HT-29 (cell line): ENCODE measurements around the gene GTF2A1. TPM values are rescaled to one million over a fixed set of nuclear protein-coding genes. Genes with fewer than 3 reads are reported as not detected.

Experiments
- DNase-seq: peaks from one replicate; pipeline ENCODE4 v3.0.0-alpha.2; 2015; ENCODE audit warnings: low spot score
- total RNA-seq: library from RNA; depleted of rRNA; stranded (reverse); fragments of >200 nt; shearing (Covaris generic); gene quantifications from 2 replicates; pipeline ENCODE4 v1.2.3, GENCODE V29; 2014

GTF2A1 gene
- total RNA-seq, 1 experiment from 2014 or later, result 15.4 TPM

DNA sequence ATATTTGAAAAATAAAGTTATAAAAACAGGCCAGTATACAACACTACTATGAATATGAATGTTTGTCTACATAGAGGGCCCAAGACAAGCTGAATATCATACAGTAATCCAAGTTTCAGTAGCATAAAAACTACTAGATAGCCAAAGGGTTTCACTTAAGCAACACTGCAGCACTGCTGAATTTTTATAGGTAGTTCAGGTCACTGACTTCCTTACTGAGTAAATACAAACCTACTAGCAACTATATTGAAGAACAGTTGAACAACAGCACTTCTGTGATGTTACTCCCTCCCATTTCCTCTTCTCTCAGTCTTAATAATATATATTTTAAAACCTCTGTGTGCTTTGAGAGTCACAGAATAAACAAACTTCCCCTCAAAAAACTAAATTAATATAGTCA is 42.7 kb downstream of the GTF2A1 start:
- no peak for DNase-seq

GRCh38 chr14:81177225-81177624 is 43.5 kb downstream of the GTF2A1 start:
- no peak for DNase-seq

DNA sequence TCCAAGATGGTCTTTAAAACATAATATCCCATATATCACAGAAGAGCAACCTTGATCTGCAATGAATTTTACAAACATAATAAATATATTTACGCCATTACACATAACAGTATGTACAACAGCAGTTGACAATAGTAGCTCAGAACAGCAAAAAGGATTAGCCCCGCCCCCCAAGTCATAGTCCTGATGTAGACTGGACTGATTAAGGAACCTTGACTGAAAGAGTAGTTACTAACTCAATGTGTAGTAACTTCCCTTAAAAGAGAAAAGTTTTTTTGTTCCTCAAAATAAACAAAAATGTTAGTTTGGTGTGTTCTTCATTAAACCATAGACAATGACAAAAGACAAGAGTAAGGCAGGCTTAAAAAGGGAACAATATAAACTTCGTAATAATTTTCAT is 44.5 kb downstream of the GTF2A1 start:
- DNase-seq, result no peak

DNA sequence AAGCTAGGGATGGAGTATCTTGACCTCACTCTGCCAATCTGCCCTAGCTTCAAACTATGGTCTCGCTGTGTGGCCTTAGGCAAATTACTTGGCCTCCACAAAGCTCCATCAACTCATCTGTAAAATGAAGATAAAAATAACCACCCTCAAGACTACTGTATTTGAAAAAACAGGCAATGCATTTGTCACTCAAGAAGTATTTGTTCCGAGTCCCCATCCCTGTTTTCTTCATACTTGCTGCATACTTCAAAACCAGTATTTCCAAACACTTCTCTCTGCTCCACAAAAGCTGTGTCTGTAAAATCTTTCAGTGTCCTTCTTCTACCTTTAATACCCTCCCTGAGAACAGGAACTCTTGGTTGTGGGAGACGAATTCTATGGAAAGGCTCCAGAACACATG is 47.9 kb downstream of the GTF2A1 start:
- DNase-seq, result no peak

DNA sequence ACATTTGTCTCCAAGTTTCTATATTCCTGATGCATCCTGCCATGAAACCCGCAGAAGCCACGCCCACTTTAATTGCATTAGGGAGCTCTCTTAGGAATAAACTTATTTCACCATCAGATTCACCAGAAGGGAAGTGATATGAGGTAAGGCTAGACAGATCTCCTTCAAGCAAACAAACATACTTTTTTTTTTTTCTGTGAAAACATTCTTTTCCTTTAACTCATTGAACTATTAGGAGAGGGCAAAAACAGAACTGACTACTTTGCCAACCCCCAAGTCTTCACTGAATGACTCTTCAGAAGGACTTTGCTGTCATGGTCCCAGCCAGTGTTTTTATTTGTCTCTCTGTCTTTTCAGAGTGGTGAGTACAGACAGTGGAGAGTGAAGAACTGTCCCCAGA is 48.4 kb downstream of the GTF2A1 start:
- no peak for DNase-seq

- DNase-seq, result peak; percentile 1
Measured at GRCh38 chr14:81170829-81171195, 49.9 kb downstream of the GTF2A1 start.

GRCh38 chr14:81170104-81170828 is 50.5 kb downstream of the GTF2A1 start:
- peak; percentile 78 for DNase-seq

- peak; percentile 8 for DNase-seq
Measured at GRCh38 chr14:81169711-81170103, 51.1 kb downstream of the GTF2A1 start.

DNA sequence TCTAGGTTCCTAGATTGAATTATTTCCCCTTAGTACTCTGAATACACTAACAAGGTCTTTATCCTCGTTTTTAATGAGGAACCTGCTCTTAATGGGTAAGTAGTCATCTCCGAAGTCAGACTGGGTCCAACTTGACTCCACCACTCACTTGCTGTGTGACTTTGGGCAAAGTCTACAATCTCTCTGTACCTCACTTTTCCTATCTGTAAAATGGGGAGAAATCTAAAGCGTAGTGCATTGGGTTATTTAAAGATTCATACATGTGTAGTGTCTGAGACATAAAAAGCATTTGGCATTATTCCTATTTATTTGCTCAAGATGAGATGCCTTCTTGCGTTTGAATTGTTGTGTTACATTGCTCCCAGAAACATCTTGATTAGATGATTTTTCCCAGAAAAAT is 51.5 kb downstream of the GTF2A1 start:
- no peak for DNase-seq

DNA sequence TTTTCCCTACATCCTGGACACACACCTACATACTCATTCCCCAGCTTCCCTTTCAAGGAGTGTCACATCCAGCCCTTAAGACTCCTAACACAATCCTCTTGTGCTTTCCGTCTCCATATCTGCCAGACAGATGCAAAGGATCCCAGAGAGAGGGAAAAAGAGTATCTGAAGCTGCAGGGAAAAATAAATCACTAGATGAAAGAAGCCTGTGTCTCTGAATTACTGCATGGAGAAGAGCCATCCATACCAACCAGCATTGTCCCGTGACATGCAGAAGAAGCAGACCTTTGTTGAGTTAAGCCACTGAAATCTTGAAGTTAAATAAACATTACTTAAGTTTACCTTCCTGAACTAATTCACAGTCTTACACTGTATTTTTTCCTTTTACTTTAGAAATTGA is 54.6 kb downstream of the GTF2A1 start:
- no peak for DNase-seq

DNA sequence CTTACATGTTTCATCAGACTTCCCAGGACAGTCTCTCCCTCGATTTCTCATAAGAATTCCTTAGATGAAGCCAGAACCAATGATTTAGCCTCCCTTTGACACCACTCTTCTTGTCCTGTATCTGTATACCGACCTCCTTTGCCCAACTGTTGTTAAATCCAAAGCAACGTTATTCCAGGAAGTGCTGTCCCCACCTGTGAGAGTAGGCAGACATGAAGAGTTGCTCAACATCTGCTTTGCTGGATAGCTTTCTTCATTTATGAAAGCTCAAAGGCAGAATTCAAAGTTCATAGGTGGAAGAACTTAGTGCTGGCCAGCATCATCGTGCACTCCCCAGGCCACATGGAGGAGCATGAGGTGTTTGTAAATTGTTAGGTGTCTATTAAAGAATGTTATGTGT is 55.6 kb downstream of the GTF2A1 start:
- no peak for DNase-seq

- peak; percentile 61 for DNase-seq
Measured at GRCh38 chr14:81164167-81164774, 56.5 kb downstream of the GTF2A1 start.

DNA sequence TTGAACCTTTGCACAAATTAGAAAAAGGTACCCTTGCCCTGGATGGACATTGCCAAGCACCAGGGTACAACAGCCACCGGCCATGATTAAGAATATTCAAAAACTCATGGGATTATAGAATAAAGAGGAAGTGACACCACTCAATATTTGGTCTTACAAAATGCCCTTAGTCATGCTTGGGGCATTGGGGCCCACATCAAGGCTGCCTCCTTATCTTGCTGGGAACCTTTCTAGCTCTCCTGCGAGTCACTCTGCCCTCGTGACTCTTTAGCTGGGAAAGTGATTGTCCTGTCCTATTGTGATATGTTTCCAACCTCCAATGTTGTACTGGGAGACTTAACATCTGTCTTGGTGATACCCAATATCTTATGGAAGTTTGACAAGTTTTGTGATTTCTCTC is 57.8 kb downstream of the GTF2A1 start:
- DNase-seq, result no peak

- DNase-seq, result no peak
Measured at GRCh38 chr14:81161749-81162148, 59.0 kb downstream of the GTF2A1 start.

GRCh38 chr14:81161088-81161487 is 59.7 kb downstream of the GTF2A1 start:
- no peak for DNase-seq

DNA sequence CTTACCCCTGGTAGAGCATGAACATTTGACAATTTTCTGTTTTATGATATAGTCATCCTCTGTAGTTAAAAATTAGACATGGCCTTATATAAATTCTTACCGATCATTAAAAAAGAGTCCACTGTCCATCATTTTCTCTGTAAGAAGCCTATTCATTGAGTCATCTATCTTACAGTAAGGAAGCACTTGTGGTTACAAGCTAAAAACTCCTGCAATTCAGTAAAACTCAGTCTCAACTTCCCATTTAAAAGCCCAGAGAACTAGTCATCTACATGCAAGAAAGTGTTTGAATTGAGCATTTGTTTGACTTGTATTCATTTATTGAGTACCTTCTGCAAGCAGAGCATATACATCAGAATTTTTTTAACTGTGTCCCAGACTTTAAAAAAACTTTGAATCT is 63.3 kb downstream of the GTF2A1 start:
- no peak for DNase-seq

- no peak for DNase-seq
Measured at GRCh38 chr14:81153187-81153586, 67.6 kb downstream of the GTF2A1 start.

DNA sequence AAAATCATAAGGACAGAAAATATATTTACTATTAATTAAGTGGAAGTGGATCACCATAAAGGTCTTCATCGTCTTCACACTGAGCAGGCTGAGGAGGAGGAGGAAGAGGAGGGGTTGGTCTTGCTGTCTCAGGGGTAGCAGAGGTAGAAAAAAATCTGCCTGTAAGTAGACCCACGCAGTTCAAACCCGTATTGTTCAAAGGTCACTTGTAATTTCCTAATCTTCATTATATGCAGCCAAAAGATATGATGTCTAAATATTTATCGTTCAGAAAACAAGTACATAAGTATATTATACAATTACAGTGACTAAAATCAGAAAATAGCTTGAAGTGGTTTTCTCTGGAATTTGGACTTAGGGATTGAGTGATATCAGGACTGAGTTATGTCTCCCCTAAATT is 72.1 kb downstream of the GTF2A1 start:
- no peak for DNase-seq

DNA sequence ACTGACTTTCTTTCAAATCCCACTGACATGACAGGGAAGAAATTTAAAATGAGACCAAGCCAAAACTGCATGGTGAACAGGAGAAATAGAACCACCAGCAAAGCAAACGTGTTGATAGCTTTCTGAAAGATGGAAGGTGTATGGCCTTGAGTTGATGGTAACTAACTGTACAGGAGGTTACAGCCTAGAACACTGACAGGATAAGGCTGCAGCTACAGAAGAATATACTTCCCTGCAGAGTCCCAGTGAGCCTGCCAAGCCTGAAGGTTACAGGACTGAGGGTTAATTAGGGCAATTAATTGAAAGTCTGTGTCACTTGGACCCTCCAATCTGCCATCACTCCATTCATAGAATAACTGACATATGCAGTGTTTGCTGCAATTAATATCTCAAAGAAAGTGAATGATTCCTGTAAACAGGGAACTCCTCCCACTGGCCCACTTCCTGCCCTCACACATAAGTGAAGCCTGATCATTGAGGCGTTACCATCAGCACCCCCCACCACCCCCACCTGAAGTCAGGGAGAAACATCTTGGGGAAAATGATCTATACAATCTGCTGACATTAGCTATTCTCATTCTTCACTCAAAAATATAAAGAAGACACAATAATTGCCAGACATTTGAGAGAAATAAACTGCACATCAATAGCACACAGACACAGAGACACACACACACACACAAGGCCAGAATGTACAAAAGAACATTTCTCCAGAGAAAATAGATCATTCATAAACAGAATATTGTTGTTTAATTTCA is 73.4 kb downstream of the GTF2A1 start:
- no peak for DNase-seq

DNA sequence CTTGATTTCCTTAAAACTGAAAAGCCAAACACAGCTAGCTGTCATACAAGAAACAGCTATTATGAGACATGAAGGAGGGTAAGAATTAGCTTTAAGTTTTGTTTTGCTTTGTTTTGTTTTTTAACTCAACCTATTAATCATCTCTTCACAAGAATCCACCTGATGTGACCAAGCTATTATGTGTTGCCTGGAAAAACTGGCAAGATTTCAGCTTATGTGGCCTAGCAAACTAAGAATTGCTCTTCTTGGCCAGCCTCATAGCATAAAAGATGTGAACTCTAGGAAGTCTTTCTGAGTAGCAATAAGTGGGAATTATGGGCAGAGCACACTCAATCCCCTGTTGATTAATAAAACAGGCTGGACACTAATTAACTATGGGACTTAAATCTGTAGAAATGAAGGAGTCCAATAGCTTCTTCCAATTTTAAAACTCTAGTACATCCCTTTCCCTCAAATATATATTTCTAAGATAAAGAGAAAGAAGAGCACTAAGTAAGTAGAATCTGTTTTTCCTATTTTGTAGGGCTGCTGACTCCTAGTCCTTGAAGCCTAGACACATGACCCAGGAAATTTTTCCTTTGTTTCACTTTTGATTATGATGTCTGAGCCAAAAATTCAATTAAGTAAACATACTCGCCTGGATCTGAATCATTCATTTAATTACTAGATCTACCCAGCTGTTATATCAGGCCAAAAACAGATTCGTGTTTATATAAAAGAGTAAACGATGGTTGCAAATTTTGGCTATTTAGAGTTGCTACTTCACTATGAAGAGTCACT is 75.7 kb downstream of the GTF2A1 start:
- no peak for DNase-seq

DNA sequence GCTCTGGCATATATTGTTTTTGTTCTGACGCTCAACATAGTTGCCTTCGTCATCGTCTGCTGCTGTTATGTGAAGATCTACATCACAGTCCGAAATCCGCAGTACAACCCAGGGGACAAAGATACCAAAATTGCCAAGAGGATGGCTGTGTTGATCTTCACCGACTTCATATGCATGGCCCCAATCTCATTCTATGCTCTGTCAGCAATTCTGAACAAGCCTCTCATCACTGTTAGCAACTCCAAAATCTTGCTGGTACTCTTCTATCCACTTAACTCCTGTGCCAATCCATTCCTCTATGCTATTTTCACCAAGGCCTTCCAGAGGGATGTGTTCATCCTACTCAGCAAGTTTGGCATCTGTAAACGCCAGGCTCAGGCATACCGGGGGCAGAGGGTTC is 77.0 kb downstream of the GTF2A1 start:
- DNase-seq, result no peak

DNA sequence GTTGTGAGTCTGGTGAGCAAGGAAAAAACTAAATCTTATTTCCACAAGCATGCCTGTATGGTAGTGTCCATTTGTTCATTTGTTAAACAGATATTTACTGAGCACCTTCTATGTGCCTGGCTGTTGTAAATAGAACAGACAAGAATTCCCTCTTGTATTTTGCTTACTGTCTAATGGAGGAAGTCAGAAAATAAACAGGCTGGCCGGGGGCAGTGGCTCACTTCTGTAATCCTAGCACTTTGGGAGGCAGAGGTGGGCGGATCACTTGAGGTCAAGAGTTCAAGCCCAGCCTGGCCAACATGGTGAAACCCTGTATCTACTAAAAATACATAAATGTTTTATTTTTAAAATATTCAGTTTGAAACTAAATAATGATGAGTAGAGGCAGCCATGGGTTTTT is 79.3 kb downstream of the GTF2A1 start:
- no peak for DNase-seq
